ENCODE results near the gene NOXA1.
"Not testable (repeated sequence)": the region's sequence is repeated elsewhere in the genome, so short reads cannot be mapped to it uniquely, and the experiment has no call there.

Gene NOXA1

DNA sequence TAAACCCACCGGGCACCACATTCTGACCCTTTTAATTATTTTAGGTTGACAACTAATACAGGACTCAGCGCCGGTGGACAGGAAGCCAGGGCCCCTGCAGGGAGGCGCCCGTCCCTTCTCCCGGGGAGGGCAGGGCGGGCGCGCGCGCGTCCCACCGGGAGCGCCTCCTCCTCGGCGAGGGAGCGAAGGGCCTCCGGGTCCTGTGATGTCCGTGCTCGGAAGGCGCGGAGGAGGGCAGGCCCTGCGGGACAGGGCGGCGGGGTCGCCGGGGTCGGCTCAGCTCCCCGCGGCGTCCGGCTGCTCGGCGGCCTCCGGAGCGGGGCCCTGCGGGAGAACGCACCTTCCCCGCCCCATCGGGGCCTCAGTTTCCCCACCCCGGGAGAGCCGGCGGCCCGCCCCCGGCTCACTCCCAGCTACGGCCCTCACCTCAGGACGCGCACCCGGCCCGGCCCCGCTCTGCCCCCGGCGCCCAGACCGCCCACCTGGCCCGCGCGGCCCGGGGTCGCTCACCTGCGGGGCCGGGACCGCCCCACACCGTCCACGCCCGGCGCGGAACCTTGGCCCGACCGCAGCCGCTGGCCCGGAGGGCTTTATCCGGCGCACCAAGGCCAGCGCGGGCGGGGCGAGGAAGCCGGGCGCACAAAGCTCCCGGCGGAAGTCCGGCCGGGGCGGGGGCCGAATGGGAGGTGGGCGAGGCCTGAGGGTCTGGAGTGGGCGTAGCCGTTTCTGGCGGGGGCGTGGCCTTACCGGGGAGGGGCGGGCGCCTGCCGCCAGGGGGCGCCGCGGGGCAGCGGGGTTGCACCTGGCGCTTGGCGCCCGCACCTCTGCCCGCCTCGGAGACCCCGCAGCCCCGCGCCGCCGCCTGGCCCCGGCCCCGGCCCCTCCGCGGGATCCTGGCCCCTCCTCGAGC lies at the start of gene NOXA1, which contains the start of gene EXD3:
TSS of gene NOXA1 (plus strand) at position 790 of the 910 bp plus-strand sequence. CDS start 137 bp downstream, outside the sequence.
TSS of gene EXD3 (minus strand) at position 559 of the 910 bp plus-strand sequence. CDS start 27,805 bp downstream, outside the sequence.
- peak; percentile 84 for DNase-seq

DNA sequence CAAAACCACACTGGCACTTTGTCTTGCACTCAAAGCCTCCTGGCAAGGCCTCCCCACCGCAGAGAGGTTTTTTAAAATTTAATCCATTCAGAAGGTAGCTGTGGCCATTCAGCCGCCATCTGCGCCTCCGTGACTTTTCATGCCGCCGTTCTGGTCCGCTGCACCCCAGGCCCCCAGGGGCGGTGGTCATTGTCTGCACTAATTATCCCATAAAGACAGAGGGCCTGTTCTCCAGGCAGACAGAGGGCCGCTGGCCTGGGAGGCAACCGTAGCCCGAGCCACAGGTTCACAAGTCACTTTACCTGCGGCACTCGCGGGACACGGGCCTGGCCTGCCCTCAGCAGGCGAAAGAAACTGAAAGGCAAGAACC lies 49.6 kb upstream of the NOXA1 start:
- DNase-seq: no peak

- no peak for DNase-seq
Measured at GRCh38 chr9:137374131-137374845, 48.9 kb upstream of the NOXA1 start.

- no peak for DNase-seq
Measured at GRCh38 chr9:137375321-137376058, 47.7 kb upstream of the NOXA1 start.

- DNase-seq: no peak
Measured at GRCh38 chr9:137376386-137376785, 46.8 kb upstream of the NOXA1 start.

DNA sequence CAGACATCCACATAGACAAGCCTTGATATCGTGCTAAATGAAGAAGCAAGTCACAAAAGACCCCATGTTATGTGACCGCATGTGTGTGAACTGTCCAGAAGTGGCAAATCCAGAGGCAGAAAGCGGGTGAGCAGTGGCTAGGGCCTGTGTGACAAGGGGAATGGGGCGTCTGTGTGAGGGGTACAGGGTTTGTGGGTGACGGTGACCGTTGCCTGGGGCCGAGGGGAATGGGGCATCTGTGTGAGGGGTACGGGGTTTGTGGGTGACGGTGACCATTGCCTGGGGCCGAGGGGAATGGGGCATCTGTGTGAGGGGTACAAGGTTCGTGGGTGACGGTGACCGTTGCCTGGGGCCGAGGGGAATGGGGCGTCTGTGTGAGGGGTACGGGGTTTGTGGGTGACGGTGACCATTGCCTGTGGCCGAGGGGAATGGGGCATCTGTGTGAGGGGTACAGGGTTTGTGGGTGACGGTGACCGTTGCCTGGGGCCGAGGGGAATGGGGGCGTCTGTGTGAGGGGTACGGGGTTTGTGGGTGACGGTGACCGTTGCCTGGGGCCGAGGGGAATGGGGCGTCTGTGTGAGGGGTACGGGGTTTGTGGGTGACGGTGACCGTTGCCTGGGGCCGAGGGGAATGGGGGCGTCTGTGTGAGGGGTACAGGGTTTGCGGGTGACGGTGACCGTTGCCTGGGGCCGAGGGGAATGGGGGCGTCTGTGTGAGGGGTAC lies 44.3 kb upstream of the NOXA1 start:
- DNase-seq: not testable (repeated sequence)

DNA sequence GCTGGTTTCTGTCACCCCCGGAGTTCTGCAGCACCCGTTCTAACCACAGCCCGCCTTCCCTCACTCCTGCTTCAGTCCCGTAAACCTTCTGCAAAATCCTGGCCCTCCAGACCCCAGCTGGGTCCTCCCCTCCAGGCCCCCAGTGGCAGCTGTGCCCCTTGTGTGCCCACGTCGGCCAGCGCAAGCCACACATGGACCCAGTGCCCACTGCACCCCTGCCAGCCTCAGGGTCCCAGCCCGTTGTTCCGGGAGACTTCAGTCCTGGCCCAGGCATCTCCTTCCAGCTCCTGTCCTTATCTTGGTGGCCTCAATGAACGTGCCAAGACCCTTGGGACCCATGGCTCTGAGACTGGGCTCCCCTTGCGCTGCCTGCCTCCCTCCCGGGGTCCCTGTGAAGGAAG lies 43.4 kb upstream of the NOXA1 start:
- no peak for DNase-seq

GRCh38 chr9:137380171-137380570 lies 43.0 kb upstream of the NOXA1 start:
- DNase-seq: no peak

DNA sequence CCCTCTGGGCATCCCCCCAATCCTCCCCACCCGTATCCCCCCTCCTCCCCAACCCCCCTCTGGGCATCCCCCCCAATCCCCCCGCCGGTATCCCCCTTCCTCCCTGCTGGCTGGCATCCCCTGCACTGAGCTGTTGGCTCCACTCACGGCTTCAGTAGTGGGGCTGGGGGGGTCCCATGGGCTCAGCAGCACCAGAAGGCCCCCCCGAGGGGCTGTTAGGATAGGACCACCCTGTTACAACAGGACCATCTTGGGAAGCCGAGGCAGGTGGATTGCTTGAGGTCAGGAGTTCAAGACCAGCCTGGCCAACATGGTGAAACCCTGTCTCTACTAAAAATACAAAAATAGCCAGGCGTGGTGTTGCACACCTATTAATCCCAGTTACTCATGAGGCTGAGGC lies 42.6 kb upstream of the NOXA1 start:
- DNase-seq: no peak

- no peak for DNase-seq
Measured at GRCh38 chr9:137381501-137382443, 41.4 kb upstream of the NOXA1 start.

- DNase-seq: no peak
Measured at GRCh38 chr9:137382444-137383080, 40.6 kb upstream of the NOXA1 start.

- DNase-seq: no peak
Measured at GRCh38 chr9:137383081-137383783, 40.0 kb upstream of the NOXA1 start.

DNA sequence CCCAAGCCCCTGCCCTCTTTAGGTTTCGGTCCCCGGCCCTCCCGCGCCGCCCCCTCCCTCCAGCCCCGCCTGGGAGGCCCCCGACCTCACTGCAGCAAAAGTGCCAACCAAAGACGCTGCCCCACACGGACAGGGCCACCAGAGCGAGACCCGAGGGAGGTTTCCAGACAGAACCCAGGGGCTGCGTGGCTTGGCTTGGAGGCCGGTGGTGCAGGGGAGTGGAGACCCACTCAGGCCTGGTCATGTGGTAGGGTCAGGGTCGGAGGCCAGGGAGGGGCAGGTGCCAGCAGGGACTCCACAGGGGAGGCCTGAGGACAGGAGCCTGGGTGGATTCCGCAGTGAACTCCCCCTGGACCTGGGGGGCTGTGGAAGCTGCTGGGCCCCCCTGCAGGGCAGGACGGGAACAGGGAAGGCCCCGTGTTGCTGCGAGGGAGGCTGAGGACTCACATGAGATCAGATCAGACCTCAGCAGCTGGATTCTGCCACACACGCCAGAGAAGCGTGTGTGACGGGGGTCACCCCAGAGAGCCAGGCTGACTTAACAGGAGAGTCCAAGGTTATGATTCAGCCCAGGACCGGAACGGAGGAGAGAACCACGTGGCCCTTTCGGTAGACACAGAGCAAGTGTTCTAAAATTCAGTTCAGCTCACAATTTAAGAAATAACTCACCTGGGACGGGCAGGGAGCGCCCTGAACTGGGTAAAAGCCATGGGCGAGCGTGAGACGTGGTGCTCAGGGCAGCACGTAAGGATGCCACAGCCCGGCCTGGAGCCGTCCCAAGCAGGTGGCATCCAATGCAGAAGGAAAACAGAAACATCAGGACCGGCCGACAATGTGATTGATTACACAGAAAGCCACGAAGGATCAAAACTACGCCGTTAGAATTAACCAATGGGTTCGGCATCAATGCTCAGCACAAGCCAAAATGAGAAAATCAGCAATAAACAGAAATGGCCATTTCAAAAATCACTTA lies 39.1 kb upstream of the NOXA1 start:
- no peak for DNase-seq

DNA sequence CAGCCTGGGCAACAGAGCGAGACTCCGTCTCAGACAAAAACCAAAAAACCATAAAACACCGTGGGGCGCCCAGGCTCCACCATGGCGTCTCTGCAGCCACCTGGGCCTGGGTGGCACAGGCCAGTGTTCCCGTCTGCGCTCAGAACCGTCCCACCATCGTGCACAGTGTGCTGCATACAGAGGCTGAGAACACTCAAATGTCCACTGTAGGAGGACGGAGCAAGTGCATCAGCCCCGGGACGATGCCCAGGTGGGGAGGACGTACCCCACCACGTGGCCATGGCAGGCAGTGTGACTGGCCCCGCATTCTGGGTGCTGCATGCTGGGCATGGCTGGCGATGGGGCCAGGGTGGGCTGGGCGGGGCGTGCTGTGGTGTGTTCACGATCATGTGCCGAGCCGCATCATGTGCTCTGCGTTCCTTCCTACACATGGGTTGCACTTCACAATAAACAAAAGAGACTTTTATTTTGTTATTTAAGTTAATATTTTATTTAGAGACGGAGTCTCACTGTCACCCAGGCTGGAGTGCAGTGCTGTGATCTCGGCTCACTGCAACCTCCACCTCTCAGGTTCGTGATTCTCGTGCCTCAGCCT lies 38.0 kb upstream of the NOXA1 start:
- DNase-seq: no peak

DNA sequence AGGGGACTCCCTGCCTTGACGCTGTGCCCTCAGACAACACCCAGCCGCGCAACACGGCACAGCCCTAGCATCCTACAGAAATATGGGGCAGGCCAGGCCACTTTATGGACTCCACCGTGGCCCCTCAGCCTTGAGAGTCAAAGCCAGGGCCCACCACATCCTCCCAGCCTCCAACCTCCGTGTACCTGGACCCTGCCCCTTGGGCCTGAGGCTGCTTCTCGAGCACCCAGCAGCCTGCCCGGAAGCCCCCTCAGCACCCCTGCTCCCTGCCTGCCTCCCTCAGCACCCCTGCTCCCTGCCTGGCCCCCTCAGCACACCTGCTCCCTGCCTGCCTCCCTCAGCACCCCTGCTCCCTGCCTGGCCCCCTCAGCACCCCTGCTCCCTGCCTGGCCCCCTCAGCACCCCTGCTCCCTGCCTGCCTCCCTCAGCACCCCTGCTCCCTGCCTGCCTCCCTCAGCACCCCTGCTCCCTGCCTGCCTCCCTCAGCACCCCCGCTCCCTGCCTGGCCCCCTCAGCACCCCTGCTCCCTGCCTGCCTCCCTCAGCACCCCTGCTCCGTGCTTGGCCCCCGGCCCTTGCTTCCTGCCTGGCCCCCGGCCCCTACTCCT lies 36.6 kb upstream of the NOXA1 start:
- not testable (repeated sequence) for DNase-seq

- DNase-seq: no peak
Measured at GRCh38 chr9:137387114-137387890, 35.9 kb upstream of the NOXA1 start.

DNA sequence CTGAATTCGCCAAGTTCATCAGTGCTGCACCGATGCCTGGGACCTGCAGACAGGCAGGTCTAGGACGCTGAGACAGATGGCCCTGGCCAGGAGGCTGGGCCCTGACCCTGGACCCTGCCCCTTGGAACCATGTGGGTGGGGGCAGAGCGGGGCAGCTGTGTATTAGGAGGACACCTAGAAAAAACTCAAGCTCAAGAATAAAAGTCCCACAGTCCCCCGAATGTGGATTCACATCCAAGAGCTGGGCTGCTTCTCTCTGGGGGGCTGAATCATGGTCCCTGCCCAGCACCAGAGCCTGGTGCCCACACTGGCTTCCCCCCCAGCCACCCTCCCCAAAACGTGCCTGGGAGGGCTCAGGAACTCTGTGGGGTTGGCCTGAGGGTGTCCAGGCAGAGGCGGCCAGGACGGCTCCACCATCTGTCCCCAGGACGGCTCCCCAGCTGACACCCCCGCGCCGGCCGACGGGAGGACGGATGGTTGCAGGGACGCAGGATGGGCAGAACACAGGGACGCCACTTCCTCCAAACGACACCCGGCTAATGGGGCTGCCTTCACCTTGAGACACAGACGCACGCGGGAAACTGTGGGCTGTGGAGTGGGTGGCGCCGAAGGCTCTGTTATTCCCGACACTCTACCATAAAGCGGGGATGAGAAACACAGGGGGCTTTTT lies 35.2 kb upstream of the NOXA1 start:
- no peak for DNase-seq
